ENCODE measurements around the gene CDC42EP4. TPM values are rescaled to one million over a fixed set of nuclear protein-coding genes. Genes with fewer than 3 reads are reported as not detected.

CDC42EP4 gene, protein sequence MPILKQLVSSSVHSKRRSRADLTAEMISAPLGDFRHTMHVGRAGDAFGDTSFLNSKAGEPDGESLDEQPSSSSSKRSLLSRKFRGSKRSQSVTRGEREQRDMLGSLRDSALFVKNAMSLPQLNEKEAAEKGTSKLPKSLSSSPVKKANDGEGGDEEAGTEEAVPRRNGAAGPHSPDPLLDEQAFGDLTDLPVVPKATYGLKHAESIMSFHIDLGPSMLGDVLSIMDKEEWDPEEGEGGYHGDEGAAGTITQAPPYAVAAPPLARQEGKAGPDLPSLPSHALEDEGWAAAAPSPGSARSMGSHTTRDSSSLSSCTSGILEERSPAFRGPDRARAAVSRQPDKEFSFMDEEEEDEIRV
- total RNA-seq, result 40.1 and 73.7 TPM in 2 replicates

DNA sequence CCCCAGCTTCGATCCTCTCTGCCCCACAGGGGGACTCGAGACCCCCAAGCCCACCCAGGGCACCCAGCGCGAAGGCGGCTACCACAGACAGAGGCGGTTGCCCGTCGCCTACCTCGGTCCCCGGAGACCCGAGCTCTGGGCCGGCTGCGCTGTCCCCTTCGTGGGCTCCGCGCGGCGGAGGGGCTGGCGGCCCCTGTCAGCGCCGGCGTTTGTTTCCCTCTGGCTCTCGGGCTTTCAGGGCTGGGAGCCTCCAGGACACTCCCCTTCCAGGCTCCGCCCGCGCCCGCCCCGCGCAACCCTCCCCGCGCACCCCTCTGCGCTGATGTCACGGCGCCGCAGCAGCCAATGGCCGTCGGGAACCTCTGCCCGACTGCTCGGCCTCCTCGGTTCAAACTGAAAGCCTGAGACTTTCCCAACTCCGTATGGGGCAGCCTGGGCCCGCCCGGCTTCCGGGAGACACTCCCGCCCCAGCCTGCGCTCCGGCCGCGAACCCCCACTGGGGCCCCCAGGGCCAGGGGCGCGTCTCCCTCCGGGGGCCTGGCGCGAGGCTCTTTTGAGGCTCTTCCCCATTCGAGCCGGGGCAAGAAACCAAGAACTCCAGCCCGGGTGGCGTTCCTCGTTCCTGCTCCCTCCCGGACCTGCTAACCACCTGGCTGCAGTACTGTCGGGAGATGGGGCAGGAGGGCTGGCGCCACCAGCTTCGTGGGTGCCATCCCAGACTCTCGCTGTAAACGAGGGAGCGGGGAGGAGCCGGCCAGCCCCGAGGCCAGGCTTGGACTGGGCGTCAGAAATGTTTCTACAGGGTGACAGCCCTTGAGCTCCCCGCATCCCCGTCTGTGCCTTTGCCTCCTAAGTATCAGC lies at the start of gene CDC42EP4:
Gene CDC42EP4, minus strand, starts transcription at position 221 of the 861 bp plus-strand sequence. CDS start 25,501 bp downstream, outside the sequence.

DNA sequence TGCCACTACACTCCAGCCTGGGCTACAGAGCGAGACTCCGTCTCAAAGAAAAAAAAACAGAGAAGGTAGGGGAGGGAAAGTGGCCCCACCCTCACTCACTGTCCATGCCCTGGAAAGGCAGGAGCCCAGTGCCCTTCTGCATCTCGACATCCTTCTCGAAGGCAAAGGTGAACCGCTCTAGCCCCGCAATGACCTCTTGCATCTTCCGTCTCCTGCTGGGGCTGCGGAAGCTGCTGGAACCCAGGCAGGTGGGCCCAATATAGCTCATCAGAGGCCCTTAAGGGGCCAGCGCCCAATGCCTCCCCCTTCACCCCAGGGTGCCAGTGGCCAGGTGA lies 50.2 kb downstream of the CDC42EP4 start, which contains the start of gene CPSF4L:
Gene CPSF4L, minus strand, starts transcription at position 264 of the 335 bp plus-strand sequence. Its CDS starts 62 bp downstream, at position 202.

Other genes with a start within 250 kb of the CDC42EP4 start
- 11.0 and 12.9 TPM in 2 replicates for gene SLC39A11, start 219.3 kb downstream of the CDC42EP4 start, total RNA-seq
- gene SSTR2, start 147.0 kb downstream of the CDC42EP4 start, total RNA-seq, result not detected in 2 replicates
- 15.4 and 26.6 TPM in 2 replicates for gene COG1, start 118.9 kb downstream of the CDC42EP4 start, total RNA-seq
- gene CPSF4L, start 50.1 kb downstream of the CDC42EP4 start, total RNA-seq, result not detected in 2 replicates